ENCODE data around the gene COL20A1. TPM values are rescaled to one million over a fixed set of nuclear protein-coding genes. Genes with fewer than 3 reads are reported as not detected.

Gene COL20A1
- total RNA-seq, 1 experiment from 2014 or later, result 2.3 TPM

DNA sequence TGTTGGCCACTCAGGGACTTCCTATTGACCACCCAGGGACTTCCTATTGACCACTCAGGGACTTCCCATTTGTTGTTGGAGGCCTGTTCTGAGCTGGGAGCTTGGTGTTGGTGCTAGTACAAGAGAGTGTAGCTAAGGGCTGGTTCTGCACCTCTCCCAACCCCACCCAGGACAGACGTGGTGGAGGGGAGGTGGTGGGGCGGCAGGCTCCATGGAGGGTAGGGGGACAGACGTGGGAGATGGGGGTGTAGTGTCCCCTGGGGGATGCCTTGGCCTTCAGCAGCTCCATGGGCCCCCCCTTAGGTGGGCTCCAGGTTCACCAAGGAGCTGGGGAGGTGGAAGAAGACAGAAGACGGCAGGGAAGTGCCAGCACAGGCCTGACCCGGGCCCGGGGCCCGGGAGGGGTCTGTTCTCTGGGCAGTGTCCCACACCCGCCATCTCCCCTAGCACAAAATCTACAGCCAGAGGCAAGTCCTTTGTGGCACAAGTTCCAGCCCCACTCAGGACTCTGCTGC is 34.3 kb downstream of the COL20A1 start:
- no peak overlapping the region for H4K91ac ChIP-seq (ENCODE audit: insufficient read length, low read depth, low read length)
- H3K27ac Mint-ChIP-seq, result peak overlapping the region in 1 of 3 experiments; percentile 65; a peak in 1 of 7 replicates
- H3K27me3 Mint-ChIP-seq (ENCODE audit: low read depth), result peaks cover 14% of the 10 kb centered on the region
- no peaks in the 10 kb centered on the region for H3K4me1 ChIP-seq (ENCODE audit: insufficient read depth, low read length)
- H3K4me2 ChIP-seq (ENCODE audit: insufficient read depth, insufficient read length, low read length), result no peak overlapping the region
- no peak overlapping the region for H3K4ac ChIP-seq (ENCODE audit: low read depth, low read length)
- H3K9me3 Mint-ChIP-seq, result peaks cover 6 to 9% of the 10 kb centered on the region in 2 experiments
- H3K9ac ChIP-seq (ENCODE audit: extremely low read depth, insufficient read length, low read length), result no peak overlapping the region
- H3K23me2 ChIP-seq (ENCODE audit: insufficient read length, low read depth, low read length, poor library complexity, severe bottlenecking), result no peaks in the 10 kb centered on the region
- H2BK120ac ChIP-seq (ENCODE audit: low read depth, low read length, poor library complexity, severe bottlenecking), result no peak overlapping the region
- no peak overlapping the region for H3K14ac ChIP-seq (ENCODE audit: insufficient read depth, low read length)
- H3K4me1 Mint-ChIP-seq, result peaks cover 0 to 14% of the 10 kb centered on the region in 2 experiments; a peak in 3 of 4 replicates
- no peak overlapping the region for H3K27ac ChIP-seq (ENCODE audit: insufficient read length, low read depth, low read length)
- no peak overlapping the region for H4K5ac ChIP-seq (ENCODE audit: insufficient read length, low read depth, low read length)
- no peak overlapping the region for H2AFZ ChIP-seq (ENCODE audit: low read length)
- no peak overlapping the region for H2BK15ac ChIP-seq (ENCODE audit: low read depth, low read length)
- no peak overlapping the region for H3K23ac ChIP-seq (ENCODE audit: insufficient read length, low read depth, low read length)
- H3K18ac ChIP-seq (ENCODE audit: insufficient read length, low read depth, low read length), result no peak overlapping the region
- no peaks in the 10 kb centered on the region for H3K27me3 ChIP-seq (ENCODE audit: insufficient read depth, low read length)
- H2BK5ac ChIP-seq (ENCODE audit: insufficient read length, low read length), result no peak overlapping the region
- no peak overlapping the region for H2BK20ac ChIP-seq (ENCODE audit: low read depth, low read length, poor library complexity, severe bottlenecking)
- H4K8ac ChIP-seq (replicated peaks; ENCODE audit: insufficient read length, low read depth, low read length), result no peak overlapping the region
- TF ChIP-seq, protein P1, sequence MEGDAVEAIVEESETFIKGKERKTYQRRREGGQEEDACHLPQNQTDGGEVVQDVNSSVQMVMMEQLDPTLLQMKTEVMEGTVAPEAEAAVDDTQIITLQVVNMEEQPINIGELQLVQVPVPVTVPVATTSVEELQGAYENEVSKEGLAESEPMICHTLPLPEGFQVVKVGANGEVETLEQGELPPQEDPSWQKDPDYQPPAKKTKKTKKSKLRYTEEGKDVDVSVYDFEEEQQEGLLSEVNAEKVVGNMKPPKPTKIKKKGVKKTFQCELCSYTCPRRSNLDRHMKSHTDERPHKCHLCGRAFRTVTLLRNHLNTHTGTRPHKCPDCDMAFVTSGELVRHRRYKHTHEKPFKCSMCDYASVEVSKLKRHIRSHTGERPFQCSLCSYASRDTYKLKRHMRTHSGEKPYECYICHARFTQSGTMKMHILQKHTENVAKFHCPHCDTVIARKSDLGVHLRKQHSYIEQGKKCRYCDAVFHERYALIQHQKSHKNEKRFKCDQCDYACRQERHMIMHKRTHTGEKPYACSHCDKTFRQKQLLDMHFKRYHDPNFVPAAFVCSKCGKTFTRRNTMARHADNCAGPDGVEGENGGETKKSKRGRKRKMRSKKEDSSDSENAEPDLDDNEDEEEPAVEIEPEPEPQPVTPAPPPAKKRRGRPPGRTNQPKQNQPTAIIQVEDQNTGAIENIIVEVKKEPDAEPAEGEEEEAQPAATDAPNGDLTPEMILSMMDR (conservative IDR thresholded peaks at IDR 0.05), result no peak
- no peaks in the 10 kb centered on the region for H4K20me1 ChIP-seq (ENCODE audit: control insufficient read depth, insufficient read depth, insufficient read length)
- H3K36me3 Mint-ChIP-seq (ENCODE audit: insufficient read depth in 1 of 3, low read depth in 3 of 3), result peaks cover 0 to 9% (median 8%) of the 10 kb centered on the region in 3 experiments; a peak in 5 of 7 replicates
- no peak overlapping the region for H2AK5ac ChIP-seq (ENCODE audit: insufficient read length, low read length)
- H3K79me1 ChIP-seq (ENCODE audit: insufficient read depth, low read depth, low read length, poor library complexity, severe bottlenecking), result no peaks in the 10 kb centered on the region
- H3K4me3 Mint-ChIP-seq, result no peak overlapping the region
- H3K9me3 ChIP-seq (ENCODE audit: control insufficient read depth, low read depth, low read length), result no peaks in the 10 kb centered on the region
- H3K79me2 ChIP-seq (ENCODE audit: insufficient read depth, low read length), result no peaks in the 10 kb centered on the region
- no peak for DNase-seq
- no peak overlapping the region for H3K56ac ChIP-seq (ENCODE audit: insufficient read length, low read depth, low read length)
- no peak overlapping the region for H2BK12ac ChIP-seq (ENCODE audit: insufficient read length, low read depth, low read length)
- WGBS (ENCODE audit: extremely low coverage, insufficient read length, low lambda C conversion rate), result no CpG with 5 or more reads among the region's 8 CpGs
- no peak overlapping the region for H3T11ph ChIP-seq (ENCODE audit: low read length)

Data from H9 (cell line).